GM08714 (cell line): Measurements from ENCODE around the gene SLC15A4.
A peak's percentile ranks its signal among the peaks of the same experiment; 100 is the strongest.
"Not testable (repeated sequence)": the region's sequence is repeated elsewhere in the genome, so short reads cannot be mapped to it uniquely, and the experiment has no call there.

Experiments
- H3K4me3 ChIP-seq: fragments of 200-500 bp; sonication (Bioruptor generic); 2 replicates; pipeline ENCODE4 v1.5.1; 2014; ENCODE audit warnings: mild to moderate bottlenecking, low read length, inconsistent platforms
- ZNF274 ChIP-seq: IDR thresholded peaks from 2 replicates; pipeline ENCODE4 v1.6.1; 2012; ENCODE audit warnings: mild to moderate bottlenecking, low read depth, low read length

The SLC15A4 gene

DNA sequence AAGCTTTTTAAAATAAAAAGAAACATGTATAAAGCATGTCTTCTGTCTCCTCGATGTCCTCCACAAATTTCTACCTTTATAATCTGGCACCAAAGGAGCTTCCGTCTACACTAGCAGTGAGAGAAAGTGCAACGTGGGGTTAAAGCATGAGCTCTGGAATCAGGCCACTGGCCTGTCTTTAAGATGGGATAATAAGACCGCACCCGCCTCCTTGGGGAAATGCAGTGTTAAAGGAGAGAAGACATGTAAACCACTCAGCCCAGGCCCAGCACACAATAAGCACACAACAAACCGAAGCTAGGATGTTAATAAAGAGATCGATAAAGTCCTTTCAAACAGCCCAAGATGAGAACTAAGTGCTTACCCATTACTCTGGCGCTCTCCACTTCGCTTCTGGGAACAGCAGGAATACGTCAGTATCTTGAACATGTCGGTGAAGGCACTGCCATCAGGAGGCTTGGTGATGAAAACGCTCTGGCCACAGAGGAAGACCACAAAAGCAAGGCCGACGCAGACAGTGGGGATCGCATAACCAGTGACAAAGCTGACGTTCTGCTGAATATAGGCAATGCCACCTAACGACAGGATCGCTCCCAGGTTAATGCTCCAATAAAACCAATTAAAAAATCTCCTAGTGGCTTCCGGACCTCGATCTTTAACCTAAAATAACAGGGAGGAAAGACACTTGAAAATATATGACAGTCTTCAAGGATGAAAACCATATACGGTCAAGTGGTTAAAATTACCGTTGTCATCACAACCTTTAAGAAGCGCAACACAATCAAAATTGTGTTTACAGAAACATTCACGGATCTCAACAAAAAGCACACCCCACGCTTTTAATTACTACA, 9.1 kb downstream of the SLC15A4 start:
- H3K4me3 ChIP-seq = no peak overlapping the region; the same call in 1 of the 2 replicates
- no peak for TF ChIP-seq ZNF274

DNA sequence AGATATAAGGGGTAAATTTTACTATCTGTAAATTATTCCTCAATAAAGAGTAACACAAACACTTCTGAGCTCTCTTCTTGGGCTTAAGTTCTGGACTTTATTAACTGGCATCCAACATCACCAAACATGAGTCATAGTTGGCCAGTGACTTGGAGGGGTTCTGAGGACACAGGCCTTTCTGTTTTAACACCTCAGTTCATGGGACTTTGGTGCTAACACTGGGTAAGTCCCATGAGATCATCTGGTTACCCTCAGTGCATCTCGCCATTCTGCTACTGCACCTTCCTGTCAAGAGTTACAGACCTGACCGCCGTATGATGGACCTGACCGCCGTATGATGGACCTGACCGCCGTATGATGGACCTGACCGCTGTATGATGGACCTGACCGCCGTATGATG, 9.9 kb downstream of the SLC15A4 start:
- no peak overlapping the region; the same call in 1 of the 2 replicates for H3K4me3 ChIP-seq
- TF ChIP-seq ZNF274 = no peak

GRCh38 chr12:128813392-128813791, 10.4 kb downstream of the SLC15A4 start:
- H3K4me3 ChIP-seq = no peak overlapping the region
- no peak for TF ChIP-seq ZNF274

DNA sequence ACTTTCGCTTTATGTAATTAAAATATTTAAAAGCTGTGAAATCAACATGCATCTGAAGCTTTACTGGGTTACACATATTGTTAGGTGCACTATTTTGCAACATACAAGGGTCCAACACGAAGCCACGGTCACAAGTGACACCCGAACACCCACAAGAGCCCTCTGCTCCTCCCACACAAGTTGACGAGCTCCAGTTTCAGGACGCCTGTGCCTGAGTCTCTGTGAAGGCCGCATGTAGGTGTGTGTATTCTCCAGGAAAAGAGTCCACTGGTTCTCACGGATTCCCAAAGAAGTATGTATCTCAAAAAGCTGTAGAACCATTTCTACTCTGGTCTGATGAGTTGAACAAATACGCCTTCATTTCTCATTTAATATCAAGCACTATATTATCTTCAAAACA, 12.0 kb downstream of the SLC15A4 start:
- no peak for TF ChIP-seq ZNF274
- peak overlapping the region; percentile 19; the same call in 1 of the 2 replicates for H3K4me3 ChIP-seq

GRCh38 chr12:128810182-128811127, 13.3 kb downstream of the SLC15A4 start:
- TF ChIP-seq ZNF274 = no peak
- peak overlapping the region; percentile 41; the same call in 1 of the 2 replicates for H3K4me3 ChIP-seq

DNA sequence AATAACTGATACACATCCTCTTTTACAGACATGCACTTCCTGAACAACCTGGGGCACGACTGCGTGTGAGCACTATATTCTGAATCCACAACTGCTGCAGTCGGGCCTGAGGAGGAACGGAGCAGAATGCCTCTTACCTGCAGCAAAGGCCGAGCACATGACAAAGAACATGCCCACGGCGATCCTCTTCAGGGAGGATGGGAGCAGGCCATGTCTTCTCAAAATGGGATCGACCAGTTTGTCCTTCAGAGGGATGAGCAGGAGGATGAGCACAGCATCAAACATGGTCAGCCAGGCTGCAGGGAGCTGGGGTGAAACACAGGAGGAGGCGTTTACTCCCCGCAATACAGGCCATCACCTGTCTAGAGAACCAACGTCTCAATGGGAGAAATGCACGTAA, 15.1 kb downstream of the SLC15A4 start:
- no peak for TF ChIP-seq ZNF274
- no peak overlapping the region for H3K4me3 ChIP-seq

- no peak for TF ChIP-seq ZNF274
- H3K4me3 ChIP-seq = no peak overlapping the region
These were observed 16.5 kb downstream of the SLC15A4 start for GRCh38 chr12:128807161-128807724.

- H3K4me3 ChIP-seq = no peak overlapping the region
- TF ChIP-seq ZNF274 = no peak
These were observed 17.2 kb downstream of the SLC15A4 start for GRCh38 chr12:128806573-128806972.

GRCh38 chr12:128805406-128805805, 18.4 kb downstream of the SLC15A4 start:
- H3K4me3 ChIP-seq = not testable (repeated sequence)

GRCh38 chr12:128804762-128805161, 19.0 kb downstream of the SLC15A4 start:
- H3K4me3 ChIP-seq = no peak overlapping the region
- no peak for TF ChIP-seq ZNF274

DNA sequence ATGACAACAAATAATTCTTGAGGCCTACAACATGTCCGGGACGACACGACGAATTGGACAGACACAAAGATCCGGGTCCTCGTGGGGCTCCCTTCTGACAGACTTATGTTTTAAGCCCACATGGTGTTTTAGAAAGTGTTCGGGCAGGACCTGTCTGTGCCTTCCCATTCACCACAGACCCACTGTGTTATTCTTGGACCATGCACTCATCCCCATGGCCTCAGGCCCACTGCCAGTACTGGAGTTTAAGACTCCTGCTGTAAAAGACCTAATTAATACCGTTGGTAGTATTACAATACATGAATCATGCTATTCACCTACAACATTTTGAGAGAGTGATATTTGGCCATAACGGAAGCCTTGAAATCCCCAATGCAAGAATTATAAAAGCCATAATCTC, 20.0 kb downstream of the SLC15A4 start:
- H3K4me3 ChIP-seq = no peak overlapping the region
- TF ChIP-seq ZNF274 = no peak

GRCh38 chr12:128802756-128803155, 21.0 kb downstream of the SLC15A4 start:
- TF ChIP-seq ZNF274 = no peak
- H3K4me3 ChIP-seq = no peak overlapping the region

DNA sequence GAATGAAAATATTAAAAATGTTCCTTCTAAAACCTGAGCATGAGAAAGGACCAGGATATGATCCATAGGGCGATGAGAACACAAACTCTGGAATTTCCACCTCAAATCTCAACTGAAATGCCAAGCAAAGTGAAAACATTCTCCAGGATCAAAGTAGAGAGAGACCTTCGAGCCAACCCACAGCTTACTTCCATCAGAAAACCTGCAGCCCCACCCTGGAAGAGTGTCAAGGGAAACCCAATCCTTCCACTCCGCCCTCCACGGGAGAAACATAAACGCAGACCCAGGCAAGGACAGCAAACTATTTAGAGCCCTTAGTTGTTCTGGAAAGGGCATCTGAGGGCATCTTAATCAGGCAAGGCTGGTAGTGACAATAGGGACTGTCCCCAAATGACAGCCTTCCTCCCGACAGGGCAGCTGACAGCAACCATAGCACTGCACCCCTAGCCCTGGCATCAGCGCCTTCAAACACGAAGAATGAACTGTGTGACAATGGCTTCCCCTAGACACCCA, 21.8 kb downstream of the SLC15A4 start:
- TF ChIP-seq ZNF274 = no peak

GRCh38 chr12:128800606-128801005, 23.2 kb downstream of the SLC15A4 start:
- no peak overlapping the region for H3K4me3 ChIP-seq
- TF ChIP-seq ZNF274 = no peak

More for the DNA sequence above, 21.8 kb downstream of the SLC15A4 start:
- H3K4me3 ChIP-seq = no peak overlapping the region
